HEK293T (cell line): ENCODE measurements around the gene SMARCAL1.

ENCODE experiments used
- CTCF ChIA-PET: fragments of 350-600 bp; formaldehyde crosslinking; extraction: SDS; loops from one replicate; lab custom pipeline; 2021; ENCODE audit warnings: antibody characterized with exemption, inconsistent platforms; lab: Yijun Ruan, JAX
- POLR2A ChIA-PET: fragments of 350-600 bp; formaldehyde crosslinking; extraction: SDS; loops from one replicate; lab custom pipeline; 2020; ENCODE audit warnings: antibody characterized with exemption, inconsistent platforms; lab: Yijun Ruan, JAX
- DNase-seq: peaks from one replicate; pipeline ENCODE4 v3.0.0; 2012; ENCODE audit warnings: mixed read lengths; ENCODE audit errors: extremely low spot score
- ARNT ChIP-seq: fragments of 450-650 bp; IDR thresholded peaks from 2 replicates; pipeline ENCODE4 v1.6.1; 2017; ENCODE audit warnings: mild to moderate bottlenecking
- BHLHE40 ChIP-seq: fragments of 450-650 bp; IDR thresholded peaks from 2 replicates; pipeline ENCODE4 v1.6.1; 2016; ENCODE audit warnings: mild to moderate bottlenecking, moderate library complexity, borderline replicate concordance
- CTBP1 ChIP-seq: fragments of 450-650 bp; IDR thresholded peaks from 2 replicates; pipeline ENCODE4 v1.6.1; 2016; ENCODE audit warnings: borderline replicate concordance
- ELF4 ChIP-seq: fragments of 450-650 bp; IDR thresholded peaks from 2 replicates; pipeline ENCODE4 v1.6.1; 2017; ENCODE audit warnings: antibody characterized with exemption
- FOXA1 ChIP-seq: fragments of 450-650 bp; IDR thresholded peaks from 2 replicates; pipeline ENCODE4 v1.6.1; 2016; ENCODE audit warnings: mild to moderate bottlenecking
- FOXK2 ChIP-seq: fragments of 450-650 bp; IDR thresholded peaks from 2 replicates; pipeline ENCODE4 v1.6.1; 2016; ENCODE audit warnings: mild to moderate bottlenecking
- FOXM1 ChIP-seq: fragments of 450-650 bp; IDR thresholded peaks from 2 replicates; pipeline ENCODE4 v1.6.1; 2017; ENCODE audit warnings: mild to moderate bottlenecking, borderline replicate concordance
- HDGF ChIP-seq: fragments of 450-650 bp; IDR thresholded peaks from 2 replicates; pipeline ENCODE4 v1.6.1; 2017; ENCODE audit warnings: antibody characterized with exemption, borderline replicate concordance
- L3MBTL2 ChIP-seq: fragments of 450-650 bp; conservative IDR thresholded peaks from 2 replicates; pipeline ENCODE4 v1.6.1; 2016; ENCODE audit warnings: mild to moderate bottlenecking
- LEF1 ChIP-seq: fragments of 450-650 bp; IDR thresholded peaks from 2 replicates; pipeline ENCODE4 v1.6.1; 2017; ENCODE audit warnings: mild to moderate bottlenecking, borderline replicate concordance
- NFRKB ChIP-seq: fragments of 450-650 bp; IDR thresholded peaks from 2 replicates; pipeline ENCODE4 v1.6.1; 2016; ENCODE audit warnings: mild to moderate bottlenecking, moderate library complexity
- PKNOX1 ChIP-seq: fragments of 450-650 bp; IDR thresholded peaks from 2 replicates; pipeline ENCODE4 v1.6.1; 2016
- SP1 ChIP-seq: fragments of 450-650 bp; IDR thresholded peaks from 2 replicates; pipeline ENCODE4 v1.6.1; 2017
- SUZ12 ChIP-seq: fragments of 450-650 bp; IDR thresholded peaks from 2 replicates; pipeline ENCODE4 v1.6.1; 2016; ENCODE audit warnings: mild to moderate bottlenecking
- TARDBP ChIP-seq: fragments of 450-650 bp; IDR thresholded peaks from 2 replicates; pipeline ENCODE4 v1.6.1; 2016
- ZNF384 ChIP-seq: fragments of 450-650 bp; IDR thresholded peaks from 2 replicates; pipeline ENCODE4 v1.6.1; 2016

The SMARCAL1 gene

GRCh38 chr2:216498070-216498378, 85.7 kb downstream of the SMARCAL1 start:
- DNase-seq = no peak
- ChIA-PET CTCF (interaction anchor here (0.5 kb wide), 1 partner anchor 137 kb away, joined by 3 read pairs; no protein-coding TSS in a partner anchor), POLR2A (interaction anchor here (0.6 to 1.7 kb wide), 27 partner anchors 10 to 389 kb away, joined by 3 to 17 read pairs (median 3); partner anchors contain the start of genes IGFBP5, SMARCAL1 and XRCC5)
- TF ChIP-seq SUZ12 (no peak), FOXK2 (no peak), PKNOX1 (no peak), LEF1 (no peak), NFRKB (no peak), FOXA1 (no peak), CTBP1 (no peak), ELF4 (no peak), TARDBP (no peak), BHLHE40 (no peak)

- CTCF ChIA-PET = interaction anchor here (0.5 to 0.7 kb wide), 2 partner anchors 71 to 137 kb away, joined by 3 read pairs; no protein-coding TSS in a partner anchor
- DNase-seq = peak; percentile 92
- TF ChIP-seq FOXK2 = no peak
- peak; percentile 44; the same call in 1 of the 2 replicates for TF ChIP-seq NFRKB
- TF ChIP-seq ELF4 = peak; percentile 92
- peak; percentile 15; the same call in 1 of the 2 replicates for TF ChIP-seq L3MBTL2
- TF ChIP-seq FOXM1 = no peak
- TF ChIP-seq FOXA1 = no peak
- POLR2A ChIA-PET = interaction anchor here (0.6 to 1.7 kb wide), 29 partner anchors 9 to 390 kb away, joined by 3 to 17 read pairs (median 3); partner anchors contain the start of genes IGFBP5, SMARCAL1 and XRCC5
These were observed 86.4 kb downstream of the SMARCAL1 start, which contains the start of gene RPL37A for GRCh38 chr2:216498379-216499352. Gene RPL37A, plus strand, starts transcription at chr2:216498844. Its CDS starts 31 bp downstream, at chr2:216498875.

GRCh38 chr2:216499641-216500218, 87.4 kb downstream of the SMARCAL1 start:
- CTCF ChIA-PET = no interaction called here
- TF ChIP-seq NFRKB (no peak), CTBP1 (no peak), HDGF (no peak), ARNT (no peak), FOXM1 (no peak), SUZ12 (no peak), FOXA1 (no peak), FOXK2 (no peak), PKNOX1 (no peak), ELF4 (no peak), TARDBP (no peak), ZNF384 (no peak), L3MBTL2 (no peak), BHLHE40 (no peak)
- POLR2A ChIA-PET = no interaction called here
- DNase-seq = no peak

GRCh38 chr2:216500572-216500971, 88.3 kb downstream of the SMARCAL1 start:
- CTCF ChIA-PET = no interaction called here
- DNase-seq = no peak
- no peak for TF ChIP-seq NFRKB
- no peak for TF ChIP-seq BHLHE40
- TF ChIP-seq SUZ12 = no peak
- no peak for TF ChIP-seq L3MBTL2
- TF ChIP-seq ARNT = no peak
- no peak for TF ChIP-seq FOXA1
- no peak for TF ChIP-seq SP1
- no peak for TF ChIP-seq CTBP1
- POLR2A ChIA-PET = no interaction called here

GRCh38 chr2:216501854-216502253, 89.6 kb downstream of the SMARCAL1 start:
- no peak for DNase-seq
- ChIA-PET POLR2A (no interaction called here), CTCF (no interaction called here)
- TF ChIP-seq BHLHE40 (no peak), ZNF384 (no peak), NFRKB (no peak), FOXA1 (no peak), SUZ12 (no peak), ELF4 (no peak), PKNOX1 (no peak), FOXM1 (no peak), CTBP1 (no peak), TARDBP (no peak), HDGF (no peak), SP1 (no peak), ARNT (no peak), FOXK2 (no peak), L3MBTL2 (no peak), LEF1 (no peak)
